ENCODE results near the gene OPRD1.
"Not testable (repeated sequence)": the region's sequence is repeated elsewhere in the genome, so short reads cannot be mapped to it uniquely, and the experiment has no call there.

GRCh38 chr1:28771921-28772320 is 40.0 kb upstream of the OPRD1 start:
- TF ChIP-seq POLR2A, EP300, CTCF (IDR thresholded peaks at IDR 0.05): not testable (repeated sequence)

Data from stomach (tissue), 4 donors.